Measurements from ENCODE around the gene ABCA8.
"Not testable (repeated sequence)": the region's sequence is repeated elsewhere in the genome, so short reads cannot be mapped to it uniquely, and the experiment has no call there.

Gene ABCA8

GRCh38 chr17:68830313-68830712 is 124.9 kb downstream of the ABCA8 start:
- no peaks in the 10 kb centered on the region for H4K20me1 ChIP-seq (ENCODE audit: control insufficient read depth, insufficient read depth, low read depth, low read length)
- H3K79me2 ChIP-seq (ENCODE audit: control insufficient read depth, low read length) = no peaks in the 10 kb centered on the region
- no peak overlapping the region for H3K27ac ChIP-seq (ENCODE audit: low read depth, low read length)
- H3F3A ChIP-seq (ENCODE audit: control insufficient read depth, insufficient read depth) = no peaks in the 10 kb centered on the region
- H3K27me3 ChIP-seq (ENCODE audit: control insufficient read depth, low read length) = no peaks in the 10 kb centered on the region
- TF ChIP-seq CTCF (IDR thresholded peaks at IDR 0.05; ENCODE audit: low read depth, low read length, poor library complexity, severe bottlenecking) = no peak
- TF ChIP-seq EZH2phosphoT487 (IDR thresholded peaks at IDR 0.05; ENCODE audit: borderline replicate concordance, low read length) = no peak
- no peaks in the 10 kb centered on the region for H3K9me3 ChIP-seq (ENCODE audit: control insufficient read depth, insufficient read depth, low read length)
- H3K9me2 ChIP-seq (replicated peaks; ENCODE audit: control insufficient read depth, low read length) = no peaks in the 10 kb centered on the region
- H3K36me3 ChIP-seq (ENCODE audit: control insufficient read depth, low read length) = no peaks in the 10 kb centered on the region
- no peak overlapping the region for H3K4me3 ChIP-seq (ENCODE audit: low read length)
- no peaks in the 10 kb centered on the region for H3K4me1 ChIP-seq (ENCODE audit: control insufficient read depth, low read length)
- H3K4me2 ChIP-seq (ENCODE audit: low read length) = no peak overlapping the region

- Histone ChIP-seq H3K9me2 (replicated peaks; ENCODE audit: control insufficient read depth, low read length) (no peaks in the 10 kb centered on the region), H3K27me3 (ENCODE audit: control insufficient read depth, low read length) (no peaks in the 10 kb centered on the region), H3K4me1 (ENCODE audit: control insufficient read depth, low read length) (no peaks in the 10 kb centered on the region), H4K20me1 (ENCODE audit: control insufficient read depth, insufficient read depth, low read depth, low read length) (no peaks in the 10 kb centered on the region), H3K9me3 (ENCODE audit: control insufficient read depth, insufficient read depth, low read length) (no peaks in the 10 kb centered on the region), H3K27ac (ENCODE audit: low read depth, low read length) (no peak overlapping the region), H3K4me3 (ENCODE audit: low read length) (no peak overlapping the region), H3K36me3 (ENCODE audit: control insufficient read depth, low read length) (no peaks in the 10 kb centered on the region), H3F3A (ENCODE audit: control insufficient read depth, insufficient read depth) (no peaks in the 10 kb centered on the region), H3K79me2 (ENCODE audit: control insufficient read depth, low read length) (no peaks in the 10 kb centered on the region), H3K4me2 (ENCODE audit: low read length) (no peak overlapping the region)
- TF ChIP-seq CTCF (IDR thresholded peaks at IDR 0.05; ENCODE audit: low read depth, low read length, poor library complexity, severe bottlenecking) (no peak), EZH2phosphoT487 (IDR thresholded peaks at IDR 0.05; ENCODE audit: borderline replicate concordance, low read length) (no peak)
Measured at GRCh38 chr17:68829211-68829610, 126.0 kb downstream of the ABCA8 start.

DNA sequence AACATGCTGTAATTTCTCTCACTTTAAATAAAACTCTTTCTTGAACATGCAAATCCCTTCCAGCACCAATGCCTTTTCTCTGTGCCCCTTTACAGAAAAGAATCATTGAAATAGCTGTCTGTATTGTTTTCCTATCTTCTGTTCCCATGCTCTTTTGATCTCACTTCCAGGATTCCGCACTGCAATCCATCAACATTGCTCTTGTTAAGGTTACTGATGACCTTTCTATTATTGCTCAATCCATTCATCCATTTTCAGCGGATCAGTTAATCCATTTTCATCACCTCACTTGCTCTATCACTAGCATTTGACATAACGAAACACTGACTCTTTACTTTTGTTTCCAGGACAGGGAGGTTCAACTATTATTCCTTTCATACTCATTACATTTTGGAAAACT is 130.5 kb downstream of the ABCA8 start:
- no peaks in the 10 kb centered on the region for H3K79me2 ChIP-seq (ENCODE audit: control insufficient read depth, low read length)
- no peaks in the 10 kb centered on the region for H3K4me1 ChIP-seq (ENCODE audit: control insufficient read depth, low read length)
- H3K9me2 ChIP-seq (replicated peaks; ENCODE audit: control insufficient read depth, low read length) = no peaks in the 10 kb centered on the region
- H3K9me3 ChIP-seq (ENCODE audit: control insufficient read depth, insufficient read depth, low read length) = no peaks in the 10 kb centered on the region
- H3F3A ChIP-seq (ENCODE audit: control insufficient read depth, insufficient read depth) = no peaks in the 10 kb centered on the region
- no peak overlapping the region for H3K27ac ChIP-seq (ENCODE audit: low read depth, low read length)
- no peaks in the 10 kb centered on the region for H3K36me3 ChIP-seq (ENCODE audit: control insufficient read depth, low read length)
- TF ChIP-seq EZH2phosphoT487 (IDR thresholded peaks at IDR 0.05; ENCODE audit: borderline replicate concordance, low read length) (no peak), CTCF (IDR thresholded peaks at IDR 0.05; ENCODE audit: low read depth, low read length, poor library complexity, severe bottlenecking) (no peak)
- no peaks in the 10 kb centered on the region; the same call in 1 of the 2 replicates for H3K27me3 ChIP-seq (ENCODE audit: control insufficient read depth, low read length)
- H4K20me1 ChIP-seq (ENCODE audit: control insufficient read depth, insufficient read depth, low read depth, low read length) = no peaks in the 10 kb centered on the region
- H3K4me2 ChIP-seq (ENCODE audit: low read length) = no peak overlapping the region
- no peak overlapping the region for H3K4me3 ChIP-seq (ENCODE audit: low read length)

- not testable (repeated sequence) for H3K36me3 ChIP-seq (ENCODE audit: control insufficient read depth, low read length)
Measured at GRCh38 chr17:68824185-68824584, 131.0 kb downstream of the ABCA8 start.

More at GRCh38 chr17:68824185-68824584, 131.0 kb downstream of the ABCA8 start:
- not testable (repeated sequence) for H3F3A ChIP-seq (ENCODE audit: control insufficient read depth, insufficient read depth); H3K79me2 ChIP-seq (ENCODE audit: control insufficient read depth, low read length); H4K20me1 ChIP-seq (ENCODE audit: control insufficient read depth, insufficient read depth, low read depth, low read length); H3K27me3 ChIP-seq (ENCODE audit: control insufficient read depth, low read length); H3K4me2 ChIP-seq (ENCODE audit: low read length); H3K4me1 ChIP-seq (ENCODE audit: control insufficient read depth, low read length); H3K27ac ChIP-seq (ENCODE audit: low read depth, low read length); H3K9me2 ChIP-seq (replicated peaks; ENCODE audit: control insufficient read depth, low read length); H3K9me3 ChIP-seq (ENCODE audit: control insufficient read depth, insufficient read depth, low read length); H3K4me3 ChIP-seq (ENCODE audit: low read length)
